Cardiac septum (tissue), 1 donor: Measurements from ENCODE around the gene KPNB1. TPM values are rescaled to one million over a fixed set of nuclear protein-coding genes. Genes with fewer than 3 reads are reported as not detected.

Source experiments
- DNase-seq: peaks from one replicate; pipeline ENCODE4 v3.0.0-alpha.2; 2020; ENCODE audit warnings: low spot score
- intact Hi-C: fragments of 100-400 bp; cut with DNase I; formaldehyde crosslinking; loops from one replicate; pipeline ENCODE4 v1.14.0; 2022
- total RNA-seq: library from RNA; stranded (reverse); fragmentation: NEBNext Ultra II Directional; extraction: Animal tissue kit (Norgen Biotek cat#: 25700); gene quantifications from one replicate; pipeline ENCODE4 v1.2.1, GENCODE V29; 2021
- donor health status: DM: no; HTN: no; CAD: no.

The KPNB1 gene
- total RNA-seq, 1 donor from 2014 or later = 185 TPM

DNA sequence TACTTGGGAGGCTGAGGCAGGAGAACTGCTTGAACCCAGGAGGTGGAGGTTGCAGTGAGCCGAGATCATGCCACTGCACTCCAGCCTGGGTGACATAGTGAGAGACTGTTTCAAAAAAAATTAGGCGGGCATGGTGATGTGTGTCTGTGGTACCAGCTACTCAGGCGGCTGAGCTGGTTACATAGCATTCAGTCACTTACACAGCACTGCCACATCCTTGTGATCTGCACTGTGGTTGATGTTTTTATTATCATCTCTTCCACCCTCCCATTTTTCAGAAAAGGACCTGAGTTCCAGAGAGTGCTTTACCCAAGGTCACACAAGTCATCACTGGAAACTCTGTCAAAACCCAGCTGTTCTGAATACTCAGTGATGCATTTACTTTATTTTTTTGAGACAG, 14.8 kb upstream of the KPNB1 start:
- intact Hi-C loops = no loop called here

DNA sequence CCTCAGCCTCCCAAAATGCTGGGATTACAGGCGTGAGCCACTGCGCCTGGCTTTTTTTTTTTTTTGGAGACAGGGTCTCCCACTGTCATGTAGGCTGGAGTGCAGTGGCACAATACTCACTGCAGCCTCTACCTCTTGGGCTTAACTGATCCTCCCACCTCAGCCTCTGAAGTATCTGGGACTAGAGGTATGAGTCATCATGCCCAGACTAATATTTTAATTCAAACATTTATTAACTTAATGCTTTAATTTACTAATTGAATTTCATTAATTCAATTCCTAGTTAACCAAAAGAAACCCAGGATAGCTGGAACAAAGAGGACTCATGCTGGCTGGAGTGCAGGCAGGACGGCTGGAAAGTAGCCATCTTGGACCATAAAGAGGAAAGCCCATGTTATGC, 14.0 kb upstream of the KPNB1 start:
- intact Hi-C loops = no loop called here
- DNase-seq = no peak

More for the DNA sequence above, 14.8 kb upstream of the KPNB1 start:
- no peak for DNase-seq

DNA sequence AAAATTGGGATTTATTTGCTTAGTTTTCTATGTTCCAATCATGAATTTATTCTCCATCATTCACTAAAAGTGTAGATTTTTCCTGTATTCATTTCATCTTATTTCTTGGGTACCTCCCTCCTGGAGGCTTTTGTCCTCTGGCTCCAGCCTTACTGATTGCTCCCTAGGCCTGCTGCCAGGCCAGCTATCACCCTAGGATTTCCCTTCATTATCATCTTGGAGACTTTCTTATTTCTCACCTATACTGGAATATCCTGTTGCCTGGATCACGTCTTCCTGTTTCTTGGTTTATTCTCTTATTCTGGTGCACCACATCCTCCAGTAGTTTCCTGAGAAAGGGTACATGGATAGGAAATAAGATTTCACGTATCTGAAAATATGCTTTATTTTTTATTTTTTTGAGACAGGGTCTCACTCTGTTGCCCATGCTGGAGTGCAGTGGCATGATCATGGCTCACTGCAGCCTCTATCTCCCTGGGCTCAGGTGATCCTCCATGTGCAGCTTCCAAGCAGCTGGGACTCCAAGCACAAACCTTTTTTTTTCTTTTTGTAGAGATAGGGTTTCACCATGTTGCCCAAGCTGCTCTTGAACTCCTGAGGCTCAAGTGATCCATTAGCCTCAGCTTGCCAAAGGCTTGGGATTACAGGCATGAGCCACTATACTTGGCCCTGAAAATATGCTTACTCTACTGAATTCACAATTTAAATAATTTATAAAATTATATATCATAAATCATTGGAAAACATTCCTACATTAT, 13.3 kb upstream of the KPNB1 start:
- intact Hi-C loops = no loop called here
- DNase-seq = no peak

DNA sequence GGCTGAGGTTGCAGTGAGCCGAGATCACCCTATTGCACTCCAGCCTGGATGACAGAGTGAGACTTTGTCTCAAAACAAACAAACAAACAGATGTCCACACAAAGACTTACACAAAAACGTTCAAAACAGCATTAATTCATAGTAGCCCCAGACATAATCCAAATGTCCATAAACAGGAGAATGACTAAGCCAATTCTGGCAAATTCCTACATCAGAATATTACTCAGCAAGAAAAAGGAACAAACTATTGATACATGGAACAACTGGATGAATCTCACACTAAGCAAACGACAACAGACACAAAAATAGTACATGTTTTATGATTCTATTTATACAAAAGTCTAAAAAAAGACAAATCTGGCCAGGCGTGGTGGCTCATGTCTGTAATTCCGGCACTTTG, 10.8 kb upstream of the KPNB1 start:
- intact Hi-C loops = no loop called here
- no peak for DNase-seq

DNA sequence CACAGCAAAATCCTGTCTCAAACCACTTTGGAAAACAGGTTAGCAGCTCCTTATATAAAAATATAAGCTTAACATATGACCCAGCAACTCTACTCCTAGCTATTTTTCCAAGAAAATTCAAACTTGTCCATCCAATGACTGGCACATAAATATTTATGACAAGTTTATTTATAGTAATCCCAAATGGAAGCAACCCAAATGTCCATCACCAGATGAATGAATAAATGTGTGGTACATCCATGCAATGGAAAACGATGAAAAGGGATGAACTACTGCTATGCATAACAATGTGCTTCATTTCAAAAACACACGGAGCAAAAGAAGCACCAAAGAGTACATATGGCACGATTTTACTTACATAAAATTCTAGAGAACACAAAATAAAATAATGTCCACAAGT, 9.6 kb upstream of the KPNB1 start:
- no peak for DNase-seq
- intact Hi-C loops = no loop called here

DNA sequence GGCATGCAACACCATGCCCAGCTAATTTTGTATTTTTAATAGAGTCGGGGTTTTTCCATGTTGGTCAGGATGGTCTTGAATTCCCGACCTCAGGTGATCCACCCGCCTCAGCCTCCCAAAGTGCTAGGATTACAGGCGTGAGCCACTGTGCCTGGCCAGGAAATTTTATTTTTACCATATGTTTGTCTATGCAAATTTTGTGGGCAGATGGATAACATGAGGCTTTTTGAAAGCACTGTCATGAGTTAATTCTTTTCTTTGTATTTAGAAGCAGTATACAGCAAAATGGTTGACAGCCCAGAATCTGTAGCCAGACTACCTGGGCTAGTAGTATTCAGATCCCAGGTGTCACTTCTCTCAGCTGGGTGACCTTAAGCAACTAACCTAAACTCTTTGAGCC, 8.5 kb upstream of the KPNB1 start:
- intact Hi-C loops = no loop called here
- DNase-seq = no peak

DNA sequence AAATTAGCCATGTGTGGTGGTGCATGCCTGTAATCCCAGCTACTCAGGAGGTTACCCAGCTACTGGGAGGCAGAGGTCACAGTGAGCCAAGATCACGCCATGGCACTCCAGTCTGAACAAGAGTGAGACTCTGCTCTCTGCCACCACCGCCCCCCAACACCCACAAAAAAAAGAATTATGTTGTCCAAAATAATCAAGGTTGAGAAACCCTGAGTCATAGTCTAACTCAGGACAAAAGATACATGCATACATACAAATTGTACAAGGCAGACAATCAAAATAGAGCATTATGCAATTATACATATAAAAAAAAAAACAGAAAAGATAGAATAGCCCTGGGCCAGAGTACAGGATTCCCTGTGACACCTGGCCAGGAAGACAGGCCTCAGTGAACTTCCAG, 6.6 kb upstream of the KPNB1 start:
- intact Hi-C loops = no loop called here
- DNase-seq = no peak

DNA sequence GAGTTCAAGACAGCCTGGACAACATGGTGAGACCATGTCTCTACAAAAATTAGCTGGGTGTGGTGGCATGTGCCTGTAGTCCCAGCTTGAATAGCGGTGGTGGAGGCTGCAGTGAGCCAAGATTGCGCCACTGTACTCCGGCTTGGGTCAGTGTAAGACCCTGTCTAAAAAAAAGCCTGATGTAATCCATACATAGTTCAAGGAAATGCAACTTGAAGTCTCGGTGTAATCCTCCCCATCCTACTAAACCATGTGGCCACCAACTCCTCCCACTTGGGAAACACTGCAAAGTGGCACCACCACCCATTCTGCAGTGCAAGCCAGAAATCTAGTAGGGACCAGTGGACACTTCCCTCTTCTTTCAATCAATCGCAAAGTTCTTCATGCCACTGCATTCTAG, 5.4 kb upstream of the KPNB1 start:
- intact Hi-C loops = no loop called here
- no peak for DNase-seq

DNA sequence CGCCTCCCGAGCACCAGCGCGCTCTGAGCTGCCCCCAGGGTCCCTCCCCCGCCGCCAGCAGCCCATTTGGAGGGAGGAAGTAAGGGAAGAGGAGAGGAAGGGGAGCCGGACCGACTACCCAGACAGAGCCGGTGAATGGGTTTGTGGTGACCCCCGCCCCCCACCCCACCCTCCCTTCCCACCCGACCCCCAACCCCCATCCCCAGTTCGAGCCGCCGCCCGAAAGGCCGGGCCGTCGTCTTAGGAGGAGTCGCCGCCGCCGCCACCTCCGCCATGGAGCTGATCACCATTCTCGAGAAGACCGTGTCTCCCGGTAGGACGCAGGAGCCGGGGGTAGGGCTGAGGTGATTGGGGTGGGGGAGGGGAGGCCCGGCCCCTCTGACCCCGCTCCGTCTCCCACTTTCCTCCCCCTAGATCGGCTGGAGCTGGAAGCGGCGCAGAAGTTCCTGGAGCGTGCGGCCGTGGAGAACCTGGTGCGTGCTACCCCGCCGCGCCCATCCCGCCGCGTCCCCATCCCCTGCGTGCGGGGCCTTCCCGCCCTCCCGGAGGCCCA, 329 bp downstream of the KPNB1 start:
- DNase-seq = no peak
- intact Hi-C loops = loop anchor here (5.0 kb wide), 1 partner anchor 42 kb away; the partner anchor contains the start of gene TBKBP1

DNA sequence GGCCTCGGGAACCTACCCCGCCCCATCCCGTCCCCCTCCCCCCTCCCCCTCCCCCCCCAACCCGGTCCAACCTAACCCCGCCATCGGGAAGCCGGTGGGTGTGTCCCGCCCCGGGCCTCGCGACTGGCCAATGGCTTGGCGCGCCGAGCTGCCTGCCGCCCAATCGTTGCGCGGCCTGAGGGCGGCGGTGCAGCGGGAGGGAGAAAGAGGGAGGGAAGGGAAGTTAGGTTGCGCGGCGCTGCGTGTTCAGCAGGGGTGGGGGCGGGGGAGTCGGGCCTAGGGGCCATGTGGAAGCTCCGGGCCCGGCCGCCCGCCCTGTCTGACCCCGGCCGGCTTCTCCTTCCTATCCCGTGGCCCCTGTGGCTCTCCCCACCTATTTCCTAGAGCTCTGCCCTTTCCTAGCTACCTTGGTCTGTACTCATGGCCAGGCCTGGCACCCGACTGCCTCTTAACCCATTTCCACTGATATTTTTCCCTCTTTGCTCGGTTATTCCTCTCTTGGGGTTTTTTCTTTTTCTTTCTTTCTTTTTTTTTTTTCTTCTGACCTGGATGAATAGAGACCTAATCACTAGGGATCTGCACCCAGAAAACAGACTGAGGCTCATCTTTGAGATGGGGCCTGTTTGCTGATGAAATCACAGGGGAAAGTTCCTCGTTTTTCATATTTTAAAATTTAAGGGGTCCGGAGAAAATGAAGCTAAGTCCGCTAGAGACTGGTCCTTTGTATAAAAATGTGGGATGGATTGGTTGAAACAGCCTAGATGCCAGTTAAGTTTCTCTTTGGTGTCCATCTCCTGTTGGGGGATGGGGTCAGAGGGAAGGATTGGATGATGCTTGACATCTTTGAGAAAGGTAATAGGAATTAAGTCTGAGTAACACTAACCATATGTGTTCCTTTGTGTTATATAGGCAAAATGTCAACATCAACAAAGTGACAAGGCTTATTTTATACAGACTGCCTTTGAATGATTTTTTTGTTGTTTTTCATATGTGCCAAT, 1.1 kb downstream of the KPNB1 start:
- intact Hi-C loops = loop anchor here (5.0 kb wide), 1 partner anchor 41 kb away; the partner anchor contains the start of gene TBKBP1
- DNase-seq = peak; percentile 98

DNA sequence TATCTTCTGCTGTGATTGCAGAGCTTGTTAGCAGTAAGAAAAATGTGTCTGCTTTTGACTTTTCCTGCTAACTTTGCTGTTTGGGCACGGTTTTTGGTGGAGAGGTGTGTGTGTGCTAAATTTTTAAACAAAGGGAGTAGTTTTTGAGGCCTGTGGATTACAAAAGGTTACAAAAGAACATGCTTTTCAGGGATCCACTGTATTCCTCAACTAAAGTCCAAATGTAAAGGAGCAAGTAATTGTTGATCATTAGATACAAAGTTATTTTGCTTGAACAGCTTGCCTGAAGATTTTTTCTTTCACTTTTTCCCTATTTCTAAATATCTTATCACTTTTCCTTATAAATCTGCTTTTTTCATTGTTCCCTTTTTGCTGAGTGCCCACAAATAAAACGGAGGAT, 2.0 kb downstream of the KPNB1 start:
- intact Hi-C loops = loop anchor here (5.0 kb wide), 1 partner anchor 41 kb away; the partner anchor contains the start of gene TBKBP1
- no peak for DNase-seq

DNA sequence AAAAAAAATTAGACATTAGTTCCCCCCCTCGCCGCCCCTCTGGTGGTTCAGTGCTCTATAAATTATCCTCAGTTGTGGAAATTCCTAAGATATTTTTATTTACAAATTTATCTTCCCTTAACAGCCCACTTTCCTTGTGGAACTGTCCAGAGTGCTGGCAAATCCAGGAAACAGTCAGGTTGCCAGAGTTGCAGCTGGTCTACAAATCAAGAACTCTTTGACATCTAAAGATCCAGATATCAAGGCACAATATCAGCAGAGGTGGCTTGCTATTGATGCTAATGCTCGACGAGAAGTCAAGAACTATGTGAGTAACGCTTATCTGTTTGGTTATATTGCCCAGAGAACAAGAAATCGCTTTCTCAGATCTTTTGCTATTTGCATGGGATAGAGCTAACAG, 2.9 kb downstream of the KPNB1 start:
- intact Hi-C loops = loop anchor here (5.0 kb wide), 1 partner anchor 40 kb away; the partner anchor contains the start of gene TBKBP1

DNA sequence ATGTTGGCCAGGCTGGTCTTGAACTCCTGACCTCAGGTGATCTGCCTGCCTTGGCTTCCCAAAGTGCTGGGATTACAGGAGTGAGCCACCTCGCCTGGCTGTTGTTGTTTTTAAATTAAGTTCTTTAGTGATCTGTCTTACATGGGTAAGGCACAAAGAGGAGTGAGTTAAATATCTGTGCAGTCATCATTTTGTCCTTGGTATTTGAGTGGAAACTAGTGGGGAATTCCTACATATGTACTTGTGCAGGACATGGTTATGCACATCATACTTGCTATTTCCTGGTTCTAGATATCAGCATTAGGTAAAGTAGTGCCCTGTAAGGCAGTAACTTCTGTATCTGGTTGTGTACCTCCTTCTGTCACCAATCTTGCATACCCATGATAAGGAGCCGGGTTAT, 3.7 kb downstream of the KPNB1 start:
- DNase-seq = no peak
- intact Hi-C loops = loop anchor here (5.0 kb wide), 1 partner anchor 39 kb away; the partner anchor contains the start of gene TBKBP1

More for the DNA sequence above, 2.9 kb downstream of the KPNB1 start:
- DNase-seq = no peak

DNA sequence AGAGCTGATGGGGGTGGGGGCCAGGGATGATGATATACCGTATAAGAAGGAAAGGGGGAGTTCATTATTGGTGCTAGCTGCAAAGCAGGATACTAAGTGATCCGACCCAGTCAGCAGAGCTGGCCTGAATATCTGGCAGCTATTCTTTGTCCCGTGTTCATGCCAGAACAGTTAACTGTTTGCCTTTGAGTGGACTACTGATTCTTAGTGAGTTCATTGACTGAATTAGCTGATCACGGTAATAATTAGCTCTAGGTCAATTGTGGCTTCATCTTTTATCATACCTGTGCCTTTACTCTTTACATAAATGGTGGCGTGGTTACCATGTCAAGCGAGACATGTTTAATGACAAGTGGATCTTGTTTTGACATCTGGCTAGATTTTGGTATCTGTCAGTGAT, 5.3 kb downstream of the KPNB1 start:
- intact Hi-C loops = loop anchor here (5.0 kb wide), 1 partner anchor 37 kb away; the partner anchor contains the start of gene TBKBP1
- DNase-seq = no peak

DNA sequence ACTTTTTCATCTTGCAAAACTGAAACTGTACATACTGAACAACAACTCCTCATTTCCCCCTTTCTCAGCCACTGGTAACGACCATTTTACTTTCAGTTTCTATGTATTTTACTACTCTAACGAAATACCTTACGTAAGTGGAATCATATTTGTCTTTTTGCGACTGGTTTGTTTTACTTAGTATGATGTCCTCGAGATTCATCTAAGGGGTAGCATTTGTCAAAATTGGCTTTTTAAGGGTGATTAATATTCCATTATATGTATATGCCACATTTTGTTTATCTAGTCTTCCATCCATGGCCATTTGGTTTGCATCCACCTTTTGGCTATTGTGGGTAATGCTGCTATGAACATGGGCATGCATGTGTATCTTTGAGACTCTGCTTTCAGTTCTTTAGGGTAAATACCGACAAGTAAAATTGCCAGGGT, 10.4 kb downstream of the KPNB1 start:
- DNase-seq = no peak
- intact Hi-C loops = no loop called here

DNA sequence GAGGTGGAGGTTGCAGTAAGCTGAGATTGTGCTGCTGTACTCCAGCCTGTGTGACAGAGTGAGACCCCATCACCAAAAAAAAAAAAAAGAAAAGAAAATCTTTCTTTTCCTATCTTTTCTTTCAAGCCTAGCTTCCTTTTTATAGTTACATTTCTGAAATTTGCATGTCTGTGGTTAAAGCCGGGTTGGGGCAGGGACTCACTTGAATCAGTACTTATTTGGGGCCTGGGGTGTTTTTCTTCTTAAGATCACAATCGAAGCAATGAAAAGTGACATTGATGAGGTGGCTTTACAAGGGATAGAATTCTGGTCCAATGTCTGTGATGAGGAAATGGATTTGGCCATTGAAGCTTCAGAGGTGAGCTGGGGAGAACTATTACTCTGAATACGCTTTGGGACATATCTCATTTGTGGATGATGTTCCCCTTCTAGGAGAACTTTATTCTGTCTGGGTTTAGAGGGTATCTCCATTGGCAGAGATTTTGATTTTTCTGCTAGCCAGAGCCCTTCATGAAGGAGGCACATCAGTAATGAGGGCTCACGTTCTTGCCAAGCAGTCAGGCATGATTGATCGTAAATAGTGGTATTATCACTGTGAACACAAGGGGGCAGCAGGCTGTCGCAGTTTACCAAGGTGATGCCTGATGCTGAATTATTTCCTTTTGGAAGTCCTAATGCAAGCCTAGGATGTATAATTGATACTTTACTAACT, 14.3 kb downstream of the KPNB1 start:
- no peak for DNase-seq
- intact Hi-C loops = no loop called here

DNA sequence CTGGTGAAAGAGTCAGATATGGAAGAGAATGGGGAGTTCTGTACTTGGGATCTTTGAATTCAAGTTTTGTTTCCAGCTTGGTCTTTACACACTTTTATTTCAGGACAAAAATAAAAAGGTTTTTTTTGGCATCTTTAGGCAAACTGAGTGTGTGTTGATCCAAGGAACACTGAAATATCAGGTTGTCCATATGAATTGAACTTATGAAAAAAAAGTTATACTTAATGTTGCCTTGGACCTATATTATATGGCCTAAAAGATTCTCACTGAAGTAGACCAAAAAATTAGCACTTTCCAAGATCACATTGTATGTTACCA, 14.9 kb downstream of the KPNB1 start:
- no peak for DNase-seq
- intact Hi-C loops = no loop called here

DNA sequence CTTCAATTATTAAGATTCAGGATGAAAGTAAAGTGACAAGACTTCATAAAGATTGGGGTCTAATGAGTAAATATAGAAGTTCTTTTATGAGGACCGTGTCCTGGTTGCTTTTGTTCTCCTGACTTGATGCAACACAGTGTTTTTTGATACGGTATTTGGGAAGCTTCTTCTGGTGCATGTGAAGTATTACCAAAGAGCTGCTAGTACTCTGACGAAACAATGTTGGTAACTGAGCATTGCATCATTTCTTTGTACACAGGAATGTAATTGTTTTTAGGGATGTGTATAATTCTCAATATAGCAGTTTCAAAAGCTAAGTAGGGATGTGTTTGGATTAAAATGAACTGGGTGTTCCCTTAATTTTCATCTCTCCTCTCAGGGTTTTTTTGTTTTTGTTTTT, 15.9 kb downstream of the KPNB1 start:
- no peak for DNase-seq
- intact Hi-C loops = no loop called here

DNA sequence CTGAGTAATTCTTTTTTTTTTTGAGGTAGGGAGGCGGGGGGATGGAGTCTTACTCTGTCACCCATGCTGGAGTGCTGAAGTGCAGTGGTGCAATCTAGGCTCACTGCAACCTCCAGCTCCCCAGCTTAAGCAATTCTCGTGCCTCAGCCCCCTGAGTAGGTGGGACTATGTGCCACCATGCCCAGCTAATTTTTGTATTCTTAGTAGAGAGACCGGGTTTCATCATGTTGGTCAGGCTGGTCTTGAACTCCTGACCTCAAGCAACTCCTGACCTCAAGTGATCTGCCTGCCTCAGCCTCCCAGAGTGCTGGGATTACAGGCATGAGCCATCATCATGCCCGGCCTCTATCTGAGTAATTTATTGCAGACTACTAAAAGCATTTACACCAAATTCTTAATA, 19.4 kb downstream of the KPNB1 start:
- no peak for DNase-seq
- intact Hi-C loops = no loop called here

DNA sequence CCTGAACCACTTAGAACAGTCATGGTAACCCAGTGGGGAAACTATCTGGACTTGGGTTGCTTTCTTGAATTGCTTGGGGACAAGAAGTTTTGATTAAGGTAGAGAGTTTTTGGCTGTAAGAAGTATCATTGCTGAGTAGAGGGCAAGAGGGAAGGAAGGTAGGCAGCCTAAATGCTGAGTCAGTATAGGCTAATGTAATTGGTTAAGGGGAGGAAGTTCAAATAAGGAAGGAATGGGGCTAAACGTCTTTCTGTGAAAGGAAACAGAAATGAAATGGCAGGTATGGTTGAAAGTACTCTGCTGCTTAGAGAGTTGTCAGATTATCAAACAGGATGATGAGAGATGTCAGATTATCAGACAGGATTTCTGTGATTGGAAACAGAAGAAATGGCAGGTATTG, 20.3 kb downstream of the KPNB1 start:
- DNase-seq = no peak
- intact Hi-C loops = no loop called here
